Activated CD8-positive, alpha-beta memory T cell treated with anti-CD3 and anti-CD28 coated beads, Interleukin-2, amount 50 U/mL, for 24 hours (primary cell): ENCODE results near the gene SNX11.

Source experiments
- DNase-seq: peaks from one replicate; pipeline ENCODE4 v3.0.0-alpha.2; 2020; ENCODE audit errors: extremely low read depth

Gene SNX11

GRCh38 chr17:48162306-48162934 lies 54.9 kb downstream of the SNX11 start:
- no peak for DNase-seq

DNA sequence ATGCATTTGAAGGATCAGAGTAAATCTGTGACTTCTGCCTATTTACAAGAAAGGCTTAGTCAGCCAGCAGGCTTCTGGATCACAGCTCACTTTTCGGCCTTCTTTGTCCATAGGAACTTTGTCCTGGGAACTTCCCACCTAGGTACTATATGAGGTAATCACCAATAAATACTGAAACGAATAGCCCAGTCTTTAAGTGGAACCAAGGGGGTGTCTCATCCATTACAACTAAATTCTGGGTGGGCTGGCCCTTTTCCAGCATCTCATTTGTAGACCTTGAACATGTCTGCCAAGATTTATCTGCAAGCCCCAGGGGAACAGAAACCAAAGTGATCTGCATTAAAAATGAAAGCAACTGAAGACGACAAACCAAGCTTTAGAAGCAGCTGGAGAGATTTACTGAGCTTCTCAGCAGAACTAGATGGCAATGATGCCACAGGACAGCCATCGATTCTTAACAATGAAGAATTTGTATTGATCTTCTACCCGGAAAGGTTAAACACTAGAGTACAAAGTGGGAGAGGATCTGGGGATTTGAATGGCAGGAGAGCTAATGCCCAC lies 55.5 kb downstream of the SNX11 start:
- DNase-seq: no peak

DNA sequence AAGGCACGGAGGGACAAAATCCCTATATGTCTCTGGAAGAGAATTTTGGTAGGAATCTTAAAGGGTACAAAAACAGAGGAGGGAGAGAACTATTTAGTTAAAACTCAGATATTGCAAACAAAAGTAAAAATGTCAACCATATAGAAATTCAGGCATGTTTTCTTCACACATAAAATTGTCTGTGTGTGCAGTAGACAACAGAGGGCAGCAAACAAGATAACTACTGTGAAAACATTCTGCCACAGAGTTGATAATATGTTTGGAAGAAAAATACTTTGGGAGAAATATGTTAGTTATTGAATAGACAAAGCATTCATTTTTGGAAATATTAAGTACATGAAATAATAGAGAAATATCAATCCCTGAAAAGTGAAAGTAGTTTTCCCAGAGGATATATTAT lies 56.2 kb downstream of the SNX11 start:
- no peak for DNase-seq

GRCh38 chr17:48169926-48170325 lies 62.4 kb downstream of the SNX11 start:
- DNase-seq: no peak
